DMS79 (cell line): ENCODE results near the gene SCFD2.
"Not testable (repeated sequence)": the region's sequence is repeated elsewhere in the genome, so short reads cannot be mapped to it uniquely, and the experiment has no call there.

Experiments used
- DNase-seq: peaks from one replicate; lab custom pipeline; 2025; lab: John Stamatoyannopoulos, UW

SCFD2 gene

GRCh38 chr4:53346392-53346791, 19.5 kb downstream of the SCFD2 start:
- DNase-seq: not testable (repeated sequence)

DNA sequence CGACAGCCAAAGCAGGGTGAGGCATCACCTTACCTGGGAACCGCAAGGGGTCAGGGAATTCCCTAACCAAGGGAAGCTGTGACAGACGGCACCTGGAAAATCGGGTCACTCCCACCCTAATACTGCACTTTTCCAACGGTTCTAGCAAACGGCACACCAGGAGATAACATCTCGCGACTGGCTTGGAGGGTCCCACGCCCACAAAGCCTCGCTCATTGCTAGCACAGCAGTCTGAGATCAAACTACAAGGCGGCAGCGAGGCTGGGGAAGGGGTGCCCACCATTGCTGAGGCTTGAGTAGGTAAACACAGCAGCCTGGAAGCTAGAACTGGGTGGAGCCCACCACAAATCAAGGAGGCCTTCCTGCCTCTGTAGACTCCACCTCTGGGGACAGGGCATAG, 25.7 kb downstream of the SCFD2 start:
- DNase-seq: not testable (repeated sequence)

DNA sequence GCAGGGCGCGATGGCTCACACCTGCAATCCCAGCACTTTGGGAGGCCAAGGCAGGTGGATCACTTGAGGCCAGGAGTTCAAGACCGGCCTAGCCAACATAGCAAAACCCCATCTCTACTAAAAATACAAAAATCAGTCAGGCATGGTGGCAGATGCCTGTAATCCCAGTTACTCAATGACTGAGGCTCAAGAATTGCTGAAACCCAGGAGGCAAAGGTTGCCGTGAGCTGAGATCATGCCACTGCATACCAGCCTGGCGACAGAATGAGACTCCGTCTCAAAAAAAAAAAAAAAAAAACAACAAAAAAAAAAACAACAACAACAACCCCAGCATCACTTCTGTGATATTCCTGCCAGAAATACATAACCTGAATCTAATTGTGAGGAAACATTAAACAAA, 30.9 kb downstream of the SCFD2 start:
- not testable (repeated sequence) for DNase-seq

DNA sequence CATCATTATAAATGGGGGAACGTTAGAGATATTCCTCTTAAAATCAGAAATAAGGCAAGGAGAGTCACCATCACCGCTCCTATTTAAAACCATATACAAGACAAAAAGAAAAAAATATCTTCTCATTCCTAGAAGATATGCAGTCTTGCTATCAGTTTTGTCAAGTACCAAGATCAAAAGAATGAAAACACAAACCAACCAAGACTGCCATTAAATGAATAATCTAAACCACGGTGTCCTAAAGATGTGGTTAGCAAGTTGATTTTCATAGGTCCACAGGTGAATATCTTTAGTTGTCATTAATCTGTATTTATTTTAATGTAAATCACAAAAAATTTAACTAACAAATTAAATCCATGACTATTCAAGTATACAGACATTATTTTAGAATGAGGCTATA, 39.3 kb downstream of the SCFD2 start:
- no peak for DNase-seq

GRCh38 chr4:53322696-53323095, 43.2 kb downstream of the SCFD2 start:
- DNase-seq: no peak

GRCh38 chr4:53321984-53322289, 43.9 kb downstream of the SCFD2 start:
- no peak for DNase-seq

DNA sequence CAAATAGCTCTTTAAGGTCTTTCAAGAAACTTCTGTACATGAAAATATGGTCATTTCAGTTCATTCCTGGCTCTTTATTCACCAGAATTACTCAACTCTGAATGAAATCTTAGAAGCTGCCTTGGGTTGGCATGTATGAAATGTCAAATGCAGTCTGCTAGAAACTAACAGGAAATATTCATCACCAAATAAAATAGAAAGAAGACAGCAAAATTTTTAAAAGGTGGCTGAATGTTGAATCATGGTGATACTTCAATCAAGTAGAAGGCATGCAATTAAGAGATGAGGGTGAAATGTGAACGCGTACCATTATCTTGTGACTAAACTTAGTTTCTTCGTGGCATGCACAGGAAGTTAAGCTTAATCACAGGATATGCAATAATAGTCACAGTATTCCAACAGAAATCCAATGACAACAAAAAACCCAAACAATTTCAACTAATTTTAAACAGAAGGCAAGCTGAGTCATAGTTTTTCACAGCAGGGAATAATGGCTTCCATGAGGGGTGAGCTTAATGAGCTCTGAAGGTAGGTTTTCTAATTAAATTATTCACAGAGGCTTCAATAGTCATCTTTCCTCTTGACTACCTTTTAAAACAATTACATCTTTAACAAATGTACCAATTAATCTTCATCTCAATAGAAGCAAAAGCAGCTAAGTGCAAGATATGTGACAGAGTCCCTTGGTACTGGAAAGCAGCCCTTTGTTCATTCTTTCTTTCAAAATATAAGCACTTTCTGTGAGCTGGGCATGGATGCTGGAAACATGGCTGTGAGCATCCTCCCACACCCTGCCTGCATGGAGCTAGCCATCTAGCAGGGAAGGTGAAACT, 44.5 kb downstream of the SCFD2 start:
- DNase-seq: no peak

DNA sequence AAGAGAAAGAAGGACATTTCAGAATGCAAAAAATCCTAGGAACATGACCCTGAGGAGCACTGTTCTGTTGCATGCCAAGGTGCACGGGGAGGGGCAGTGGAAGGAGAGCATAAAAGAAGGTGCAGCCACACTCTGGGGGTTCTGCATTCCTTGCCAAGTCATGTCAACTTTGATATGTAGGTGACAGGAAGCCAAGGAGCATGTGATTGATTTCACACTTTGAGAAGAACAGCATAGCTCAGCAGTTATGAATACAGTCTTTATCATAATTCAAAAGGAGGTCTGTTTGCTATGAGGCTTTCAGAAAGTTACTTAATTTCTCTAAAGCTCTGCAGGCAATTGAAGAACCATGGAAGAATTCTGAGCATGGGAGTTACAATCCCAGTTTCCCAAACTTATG, 50.6 kb downstream of the SCFD2 start:
- no peak for DNase-seq

GRCh38 chr4:53314252-53314651, 51.6 kb downstream of the SCFD2 start:
- no peak for DNase-seq

DNA sequence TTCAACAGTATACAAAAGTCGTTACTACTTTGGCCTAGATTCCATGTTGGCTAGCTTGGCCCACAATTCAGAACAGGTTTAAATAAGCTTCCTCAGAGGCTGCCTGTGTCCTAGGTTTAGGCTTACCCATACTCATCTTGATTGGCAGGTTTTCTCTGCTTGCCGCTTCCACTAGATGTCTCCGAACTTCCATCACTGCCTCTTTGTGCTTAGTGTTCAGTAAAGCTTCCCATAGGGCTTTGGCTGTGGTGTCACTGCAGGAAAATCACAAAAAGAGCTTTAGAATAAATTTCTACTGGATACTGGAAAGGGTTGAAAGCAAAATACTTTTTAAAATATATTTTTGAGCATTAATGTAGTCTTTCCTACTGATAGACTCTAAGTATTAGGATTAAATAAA, 52.4 kb downstream of the SCFD2 start:
- no peak for DNase-seq

GRCh38 chr4:53309321-53310040, 56.4 kb downstream of the SCFD2 start:
- no peak for DNase-seq

DNA sequence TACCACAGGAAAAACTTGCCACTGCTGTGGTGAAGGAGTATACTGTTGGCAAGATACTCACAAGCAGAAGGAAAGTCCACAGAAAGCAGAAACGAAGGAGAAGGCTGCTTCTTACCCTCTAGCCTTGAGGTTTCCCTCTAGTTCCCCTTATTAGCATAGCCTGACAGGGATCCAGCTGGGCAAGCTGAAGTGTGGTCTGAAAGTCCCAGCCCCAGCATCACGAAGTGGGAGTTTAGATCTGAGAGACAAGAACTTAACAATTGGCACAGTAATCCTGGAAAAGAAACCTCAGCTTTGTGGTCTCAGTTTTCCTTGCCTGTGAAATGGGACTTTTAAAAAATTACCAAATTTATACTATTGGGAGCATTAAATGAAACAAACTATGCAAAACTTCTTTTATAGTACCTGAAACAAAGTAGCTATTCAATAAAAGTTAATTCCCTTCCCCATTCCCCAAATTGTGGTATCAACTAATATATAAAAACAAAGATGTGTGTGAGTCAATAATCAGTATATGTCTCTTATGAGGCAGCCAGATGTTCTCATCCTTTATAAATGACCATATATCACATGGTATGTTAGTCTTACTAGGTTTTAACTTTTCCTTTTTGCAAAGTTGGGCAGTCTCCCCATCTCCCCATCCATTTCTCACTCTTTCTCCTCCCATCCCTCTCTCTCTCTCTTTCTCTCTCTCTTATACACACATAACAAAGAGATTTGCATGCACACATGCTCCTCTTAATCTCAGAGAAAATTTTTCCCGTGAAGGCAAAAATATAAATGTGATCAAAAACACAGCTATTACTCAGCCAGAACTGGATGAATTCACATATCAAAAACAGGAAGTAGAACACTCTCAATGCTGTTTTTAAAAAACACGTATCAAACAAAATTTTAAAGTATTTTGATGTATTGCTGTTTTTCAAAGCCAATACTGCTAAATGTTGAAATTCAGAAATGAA, 57.8 kb downstream of the SCFD2 start:
- DNase-seq: no peak

DNA sequence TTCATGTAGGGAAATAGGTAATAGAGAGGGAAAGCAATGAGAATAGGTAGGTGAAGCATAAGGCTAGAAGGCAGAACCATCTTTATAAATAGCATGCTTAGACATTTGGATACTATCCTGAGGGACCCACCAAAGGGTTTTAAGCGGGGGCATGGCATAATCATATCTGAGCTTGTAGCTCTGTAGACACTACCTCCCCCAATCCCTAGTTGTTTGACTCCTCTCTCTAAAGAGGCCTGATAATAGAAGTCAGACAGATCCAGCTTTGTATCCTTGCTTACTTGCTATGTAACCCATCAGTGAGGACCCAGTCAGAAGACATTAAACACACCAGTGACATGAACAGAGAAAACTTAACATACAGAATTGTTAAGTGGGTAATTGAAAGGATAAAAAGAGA, 58.7 kb downstream of the SCFD2 start:
- DNase-seq: no peak

GRCh38 chr4:53306729-53307128, 59.1 kb downstream of the SCFD2 start:
- DNase-seq: no peak

DNA sequence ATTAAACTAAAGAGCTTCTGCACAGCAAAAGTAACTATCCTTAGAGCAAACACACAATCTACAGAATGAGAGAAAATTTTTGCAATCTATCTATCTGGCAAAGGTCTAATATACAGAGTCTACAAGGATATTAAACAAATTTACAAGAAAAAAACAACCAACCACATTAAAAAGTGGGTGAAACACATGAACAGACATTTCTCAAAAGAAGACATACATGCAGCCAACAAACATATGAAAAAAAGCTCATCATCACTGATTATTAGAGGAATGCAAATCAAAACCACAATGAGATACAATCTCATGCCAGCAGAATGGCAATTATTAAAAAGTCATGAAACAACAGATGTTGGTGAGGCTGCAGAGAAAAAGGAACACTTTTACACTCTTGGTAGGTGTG, 73.7 kb downstream of the SCFD2 start:
- DNase-seq: not testable (repeated sequence)

- no peak for DNase-seq
These were observed 84.4 kb downstream of the SCFD2 start for GRCh38 chr4:53281438-53281837.

GRCh38 chr4:53280846-53281245, 85.0 kb downstream of the SCFD2 start:
- DNase-seq: no peak

DNA sequence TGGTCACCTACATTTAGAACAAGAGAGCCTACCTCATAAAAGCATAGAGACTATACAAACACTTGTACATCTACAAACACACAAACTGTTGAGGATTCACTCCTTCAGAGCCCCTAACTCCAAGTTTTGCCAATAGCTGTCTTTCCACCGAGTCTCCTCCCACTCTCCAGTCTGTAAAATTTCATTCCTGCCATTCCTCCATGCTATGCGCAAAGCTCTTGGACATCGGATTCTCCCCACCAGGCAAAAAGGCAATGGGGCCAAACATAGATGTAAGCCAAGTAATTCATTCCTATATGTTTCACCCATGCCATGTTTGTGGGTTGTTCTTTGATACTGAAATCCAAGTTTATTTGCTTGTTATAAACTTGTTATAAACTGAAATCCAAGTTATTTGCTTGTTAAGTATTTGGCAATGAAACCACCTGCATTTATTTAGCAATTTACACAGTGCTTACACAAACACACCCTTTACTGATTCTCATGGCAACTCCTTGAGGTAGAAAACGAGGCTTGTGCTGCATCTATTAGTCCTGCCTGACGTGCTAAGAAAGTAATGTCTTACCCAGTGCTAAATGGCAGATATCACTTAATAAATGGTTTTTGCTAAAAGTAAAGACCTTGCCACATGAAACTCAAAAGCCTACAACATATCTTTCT, 91.1 kb downstream of the SCFD2 start:
- no peak for DNase-seq

DNA sequence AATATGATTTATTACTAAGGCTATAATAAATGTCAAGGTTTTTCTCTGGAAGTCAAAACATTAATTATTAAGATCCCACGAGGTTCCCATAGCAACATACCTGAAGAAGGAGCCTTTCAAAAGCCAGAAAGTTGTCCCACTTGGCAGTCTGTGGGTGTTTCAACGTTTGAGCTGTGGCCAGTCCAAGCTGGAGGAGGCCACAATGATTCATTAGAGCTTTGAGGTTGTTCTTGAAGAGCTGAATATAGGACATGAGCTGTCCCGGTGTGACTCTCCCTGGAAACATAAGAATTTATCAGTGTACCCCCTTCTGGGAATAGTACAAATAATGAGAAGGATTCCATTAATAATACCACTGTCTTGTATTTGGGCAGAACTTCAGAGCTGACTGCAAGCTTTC, 92.1 kb downstream of the SCFD2 start:
- no peak for DNase-seq

- DNase-seq: no peak
These were observed 98.8 kb downstream of the SCFD2 start for GRCh38 chr4:53267026-53267425.

- not testable (repeated sequence) for DNase-seq
These were observed 109.9 kb downstream of the SCFD2 start for GRCh38 chr4:53255986-53256385.

- no peak for DNase-seq
These were observed 125.3 kb downstream of the SCFD2 start for GRCh38 chr4:53240573-53240972.
